Hepatic stellate cell (primary cell): ENCODE measurements around the gene USP15.

Experiments used
- DNase-seq: peaks from one replicate; pipeline ENCODE4 v3.0.0; 2011; ENCODE audit warnings: low spot score

USP15 gene

DNA sequence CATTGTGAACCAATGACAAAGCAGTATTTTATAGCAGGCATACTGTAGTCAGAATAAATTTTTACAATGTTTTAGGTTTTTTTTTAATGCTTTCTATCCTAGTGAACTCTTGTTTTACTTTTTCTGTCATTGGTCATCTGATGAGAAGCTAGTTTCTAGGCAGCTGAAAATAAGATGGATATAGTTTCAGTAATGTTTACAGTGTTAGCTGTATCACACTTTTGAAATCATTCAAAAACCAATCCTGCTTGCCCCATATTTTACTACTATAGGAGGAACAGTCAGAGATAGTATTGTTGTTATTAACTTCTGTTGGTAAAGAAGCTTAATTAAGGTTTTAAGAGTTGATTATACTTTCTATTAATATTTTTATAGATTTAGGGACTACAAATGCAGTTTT lies 24.5 kb downstream of the USP15 start:
- DNase-seq: no peak

DNA sequence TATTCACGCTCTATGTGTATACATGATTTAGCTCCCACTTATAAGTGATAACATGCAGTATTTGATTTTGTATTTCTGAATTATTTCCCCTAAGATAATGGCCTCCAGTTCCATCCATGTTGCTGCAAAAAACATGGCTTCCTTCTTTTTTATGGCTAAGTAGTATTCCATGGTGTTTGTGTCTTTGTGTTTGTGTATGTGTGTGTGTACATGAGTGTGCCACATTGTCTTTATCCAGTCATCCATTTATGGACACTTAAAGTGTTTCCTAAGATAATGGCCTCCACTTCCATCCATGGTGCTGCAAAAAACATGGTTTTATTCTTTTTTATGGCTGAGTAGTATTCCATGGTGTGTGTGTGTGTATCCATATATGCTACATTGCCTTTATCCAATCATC lies 25.1 kb downstream of the USP15 start:
- DNase-seq: no peak

GRCh38 chr12:62288328-62288727 lies 28.1 kb downstream of the USP15 start:
- DNase-seq: no peak

GRCh38 chr12:62290846-62291245 lies 30.6 kb downstream of the USP15 start:
- DNase-seq: no peak

DNA sequence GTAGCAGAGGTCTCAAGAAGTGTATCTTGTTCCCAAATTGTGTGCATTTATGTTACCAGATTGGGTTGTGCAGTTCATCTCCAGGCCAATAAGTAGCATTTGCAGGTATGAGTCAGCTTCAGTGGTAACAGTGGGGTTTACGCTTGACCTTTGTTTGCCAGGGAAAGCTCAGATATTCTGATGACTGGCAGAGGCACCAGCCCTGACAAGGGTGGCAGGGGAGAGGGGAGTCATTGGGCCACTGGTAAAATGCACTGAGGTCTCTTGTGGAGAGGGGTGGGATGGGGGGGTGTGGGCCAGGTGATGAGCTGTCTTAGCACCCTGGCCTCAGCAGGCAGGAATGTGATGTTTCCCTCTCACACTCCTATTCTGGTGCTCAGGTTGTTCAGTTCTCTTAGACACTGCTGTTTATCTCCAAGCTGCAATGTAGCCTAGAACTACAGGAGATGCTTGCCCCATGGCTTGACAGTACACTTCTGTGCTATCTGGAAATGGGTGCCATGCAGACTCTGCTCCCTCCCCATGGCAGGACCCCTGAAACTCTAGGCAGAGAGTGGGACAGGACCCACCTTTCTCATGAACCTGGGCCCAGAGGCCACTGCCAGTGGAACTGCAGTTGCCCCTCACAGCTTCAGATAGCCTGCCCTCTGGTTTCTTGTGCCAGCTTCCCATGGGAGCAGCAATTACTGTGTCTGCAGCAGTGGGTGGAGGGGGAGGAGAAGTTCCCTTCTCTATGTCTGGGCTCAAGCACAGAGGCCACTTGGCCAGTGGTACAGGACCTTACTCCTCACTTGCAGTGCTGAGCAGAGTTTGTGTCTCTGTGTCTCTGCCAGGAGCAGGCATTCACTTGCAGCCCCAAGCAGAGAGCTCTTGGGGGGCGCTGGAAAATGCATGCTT lies 31.9 kb downstream of the USP15 start:
- no peak for DNase-seq

DNA sequence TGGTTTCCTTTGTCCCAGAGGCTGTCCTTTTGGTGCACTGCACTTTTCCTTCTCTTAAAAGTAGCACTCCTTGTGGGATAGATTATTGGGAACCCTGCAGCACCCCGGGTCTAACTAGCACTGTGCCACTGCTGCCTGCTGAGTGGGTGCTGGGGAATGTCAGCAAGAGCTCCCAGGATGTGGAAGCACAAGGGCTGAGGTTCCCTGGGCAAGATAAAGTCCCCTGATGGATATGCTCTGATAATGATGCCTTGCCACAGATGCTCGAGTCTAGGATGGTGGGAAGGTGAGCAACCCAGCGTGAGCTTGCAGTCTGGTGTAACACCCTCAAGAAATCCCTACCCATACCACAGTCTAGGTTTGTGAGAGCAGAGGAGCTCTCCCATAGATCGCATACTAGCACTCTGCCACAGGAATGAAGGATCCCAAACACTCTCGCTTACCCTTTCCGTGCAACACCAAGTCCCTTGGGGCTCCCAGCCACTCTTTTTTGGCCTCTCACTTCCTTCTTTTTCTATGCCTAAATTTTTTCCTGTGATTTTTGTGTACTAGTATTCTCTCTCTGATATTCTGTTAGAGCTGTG lies 32.6 kb downstream of the USP15 start:
- DNase-seq: peak; percentile 35

DNA sequence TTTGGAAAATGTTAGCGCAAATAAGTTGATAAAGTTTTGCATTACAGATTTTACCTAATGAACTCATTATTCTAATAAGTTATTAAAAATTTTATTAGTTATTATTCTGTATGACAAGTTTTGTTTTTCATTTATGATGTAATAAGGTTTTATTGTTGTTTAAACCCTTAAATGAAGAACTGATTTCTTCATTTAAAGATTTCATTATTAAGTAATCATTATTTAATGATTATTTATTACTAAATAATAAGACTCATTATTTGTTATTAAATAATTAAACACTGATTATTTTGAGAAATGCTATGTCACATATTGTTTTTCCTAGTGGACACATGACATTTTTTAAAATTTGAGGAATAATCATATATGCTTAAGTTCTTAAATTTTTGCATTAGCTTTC lies 34.2 kb downstream of the USP15 start:
- DNase-seq: no peak

DNA sequence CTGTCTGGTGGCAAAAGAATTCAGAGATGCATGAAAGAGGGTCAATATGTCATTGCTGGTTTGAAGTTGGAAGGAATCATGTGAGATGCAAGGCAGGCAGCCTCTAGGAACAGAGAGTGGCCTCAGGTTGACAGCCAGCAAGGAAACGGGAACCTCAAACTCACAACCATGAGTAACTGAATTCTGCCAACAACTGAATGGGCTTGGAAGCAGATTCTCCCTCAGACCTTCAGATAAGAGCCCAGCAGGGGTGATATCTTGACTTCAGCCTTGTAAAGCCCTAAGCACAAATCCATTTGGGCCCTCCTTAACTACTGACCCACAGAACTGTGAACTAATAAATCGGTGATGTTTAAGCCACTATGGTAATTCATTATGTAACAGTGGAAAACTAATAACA lies 35.8 kb downstream of the USP15 start:
- DNase-seq: no peak

GRCh38 chr12:62297321-62297720 lies 37.1 kb downstream of the USP15 start:
- no peak for DNase-seq

DNA sequence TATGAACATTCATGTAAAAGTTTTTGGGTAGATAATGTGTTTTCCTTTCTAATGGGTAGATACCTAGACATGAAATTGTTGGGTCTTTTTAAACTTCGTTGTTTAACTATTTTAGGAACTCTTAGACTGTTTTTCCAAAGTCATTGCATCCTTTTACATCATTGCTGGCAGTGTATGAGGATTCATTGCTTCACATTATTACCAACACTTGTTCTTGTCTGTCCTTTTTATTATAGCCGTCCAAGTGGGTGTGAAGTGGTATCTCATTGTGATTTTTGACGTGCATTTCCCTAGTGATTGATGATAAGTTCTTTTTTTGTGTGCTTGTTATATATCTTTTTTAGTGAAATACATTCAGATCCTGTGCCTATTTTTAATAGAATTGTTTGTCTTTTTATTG lies 39.4 kb downstream of the USP15 start:
- DNase-seq: no peak

DNA sequence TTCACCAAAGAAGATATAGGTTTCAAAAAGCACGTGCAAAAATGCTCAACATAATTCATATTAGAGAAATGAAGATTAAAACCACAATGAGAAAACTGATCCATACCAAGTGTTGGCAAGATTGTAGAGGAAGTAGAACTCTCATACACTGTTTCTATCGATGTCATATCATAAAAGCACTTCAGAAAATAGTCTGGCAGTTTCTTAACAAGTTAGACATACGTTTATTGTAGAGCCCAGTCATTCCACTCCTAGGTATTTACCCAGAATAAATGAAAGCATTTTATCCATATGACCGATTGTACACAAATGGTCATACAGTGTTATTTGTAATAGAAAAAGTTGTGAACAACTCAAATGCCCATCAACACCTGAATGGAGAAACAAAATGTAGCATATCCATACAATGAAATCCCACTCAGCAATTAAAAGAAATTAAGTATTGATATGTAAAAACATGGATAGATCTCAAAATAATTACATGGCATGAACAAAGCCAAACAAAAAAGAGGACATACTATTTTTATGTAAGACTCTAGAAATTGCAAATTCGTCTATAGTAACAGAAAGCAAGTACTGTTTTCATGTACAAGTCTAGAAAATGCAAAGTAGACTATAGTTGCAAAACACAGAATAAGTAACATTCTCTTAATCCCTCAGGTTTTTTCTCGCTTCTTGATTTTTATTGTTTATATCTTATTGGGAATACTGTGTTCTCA lies 41.0 kb downstream of the USP15 start:
- DNase-seq: no peak

DNA sequence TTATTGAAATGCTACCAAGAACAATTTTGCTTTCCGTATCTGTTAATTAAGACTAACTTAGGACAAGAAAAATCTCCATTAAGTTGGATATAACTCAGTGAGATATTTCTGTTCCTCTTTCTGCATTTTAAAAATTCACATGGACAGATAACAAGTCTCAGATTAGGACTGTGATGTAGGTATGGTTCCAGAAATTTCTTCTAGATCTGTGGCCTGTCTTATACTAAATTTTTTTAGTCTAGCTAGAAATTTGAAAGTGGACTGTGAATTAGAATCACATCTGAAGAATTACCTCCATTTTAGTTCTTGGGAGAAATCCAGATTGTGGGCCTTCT lies 41.6 kb downstream of the USP15 start:
- no peak for DNase-seq

DNA sequence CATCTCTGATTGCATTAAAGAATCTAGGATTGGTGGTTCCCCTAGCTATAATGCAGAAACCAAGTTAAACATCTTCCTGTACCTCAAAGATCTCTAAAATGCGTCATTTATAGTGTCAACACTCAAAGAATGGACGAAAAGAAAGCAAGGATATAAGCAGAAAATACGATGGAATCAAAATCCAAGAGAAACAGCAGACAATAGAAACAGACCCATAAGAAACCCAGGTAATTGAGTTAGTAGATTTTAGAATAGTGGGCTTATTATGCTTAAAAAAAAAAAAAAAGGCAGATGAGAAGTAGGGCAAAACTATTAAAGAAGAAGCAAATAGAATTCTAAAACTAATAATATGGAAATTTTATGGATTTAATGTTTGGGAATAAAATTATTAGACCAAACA lies 44.4 kb downstream of the USP15 start:
- DNase-seq: no peak

DNA sequence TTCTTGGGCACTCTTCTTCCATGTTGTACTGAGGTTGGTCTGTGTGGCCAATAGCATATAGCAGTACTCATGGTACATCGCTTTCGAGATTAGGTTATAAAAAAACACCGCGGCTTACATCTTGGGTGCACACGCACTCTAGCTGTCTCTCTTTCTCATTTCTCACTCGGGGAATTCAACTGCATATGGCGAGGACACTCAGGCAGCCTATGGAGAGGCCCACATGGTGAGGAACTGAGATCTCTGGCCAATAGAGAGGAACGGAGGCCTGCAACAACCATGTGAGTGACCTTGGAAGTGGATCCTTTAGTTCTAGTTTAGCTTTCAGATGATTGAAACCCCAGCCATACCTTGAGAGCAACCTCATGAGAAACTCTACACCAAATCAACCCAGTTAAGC lies 45.6 kb downstream of the USP15 start:
- no peak for DNase-seq

- DNase-seq: no peak
These were observed 46.6 kb downstream of the USP15 start for GRCh38 chr12:62306569-62307530.

- DNase-seq: no peak
These were observed 48.0 kb downstream of the USP15 start for GRCh38 chr12:62308201-62308600.

GRCh38 chr12:62313727-62314380 lies 53.6 kb downstream of the USP15 start:
- no peak for DNase-seq

- no peak for DNase-seq
These were observed 56.8 kb downstream of the USP15 start for GRCh38 chr12:62317017-62317416.

- DNase-seq: no peak
These were observed 58.9 kb downstream of the USP15 start for GRCh38 chr12:62319058-62319457.

- no peak for DNase-seq
These were observed 59.9 kb downstream of the USP15 start for GRCh38 chr12:62320054-62320453.

DNA sequence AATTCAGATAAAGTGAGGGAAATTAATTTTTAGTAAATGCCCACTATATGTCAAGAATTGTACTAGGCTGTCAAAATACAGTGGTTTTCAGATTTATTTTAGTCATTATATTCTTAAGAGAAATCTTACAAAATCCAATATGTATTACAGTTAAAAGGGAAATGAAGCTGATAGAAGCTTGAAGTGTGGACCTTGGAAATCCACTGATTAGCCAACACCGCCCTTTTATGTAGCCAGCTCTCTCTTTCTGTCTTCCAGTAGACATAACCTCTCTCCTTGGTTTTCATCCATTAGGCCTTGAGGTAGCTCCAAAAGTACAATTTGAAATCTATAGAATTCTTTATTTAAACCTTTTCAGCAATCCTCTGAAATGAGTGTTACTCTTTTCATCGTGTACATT lies 63.2 kb downstream of the USP15 start:
- DNase-seq: no peak
